Activated CD4-positive, alpha-beta T cell treated with anti-CD3 and anti-CD28 coated beads for 36 hours (primary cell): ENCODE data around the gene MTHFSD. TPM values are rescaled to one million over a fixed set of nuclear protein-coding genes. Genes with fewer than 3 reads are reported as not detected.

ENCODE experiments used
- ATAC-seq: fragments of 200-7000 bp; cut with Tn5 transposase; one replicate; pipeline ENCODE4 v1.10.0; 2021; ENCODE audit warnings: mild to moderate bottlenecking, moderate library complexity
- CTCF ChIA-PET: fragments of 350-600 bp; sonication (Branson Sonifier 250); formaldehyde crosslinking; loops from one replicate; lab custom pipeline; 2021; ENCODE audit warnings: antibody characterized with exemption; lab: Charles Lee
- POLR2A ChIA-PET: fragments of 350-600 bp; sonication (Branson Sonifier 250); formaldehyde crosslinking; loops from one replicate; lab custom pipeline; 2021; ENCODE audit warnings: antibody characterized with exemption, inconsistent platforms; lab: Charles Lee
- DNase-seq: peaks from one replicate; pipeline ENCODE4 v3.0.0-alpha.2; 2020
- H3K27ac Mint-ChIP-seq: one replicate; pipeline ENCODE4 v1.8.0; 2021; ENCODE audit warnings: mixed read lengths
- H3K27me3 Mint-ChIP-seq: one replicate; pipeline ENCODE4 v1.8.0; 2021; ENCODE audit warnings: mixed read lengths
- H3K36me3 Mint-ChIP-seq: one replicate; pipeline ENCODE4 v1.8.0; 2021; ENCODE audit warnings: low read depth, mixed read lengths
- H3K4me1 Mint-ChIP-seq: one replicate; pipeline ENCODE4 v1.8.0; 2021; ENCODE audit warnings: mixed read lengths
- H3K4me3 Mint-ChIP-seq: one replicate; pipeline ENCODE4 v1.8.0; 2021; ENCODE audit warnings: mild to moderate bottlenecking, moderate library complexity, mixed read lengths
- H3K9me3 Mint-ChIP-seq: one replicate; pipeline ENCODE4 v1.8.0; 2021; ENCODE audit warnings: low read depth, mixed read lengths
- intact Hi-C, 2 experiments: fragments of 100-400 bp; cut with DNase I in 1 of 2; cut with micrococcal nuclease in 1 of 2; formaldehyde crosslinking; loops; one replicate each; pipeline versions ENCODE4 v1.14.2 to v1.15.1; 2022 to 2024; cut with DNase I, micrococcal nuclease
- total RNA-seq, 2 experiments: library from RNA; stranded (reverse); gene quantifications; one replicate each; pipeline ENCODE4 v1.2.3, GENCODE V29; 2021

MTHFSD gene
- total RNA-seq, 2 experiments from 2014 or later = 21.2 to 22.1 TPM

DNA sequence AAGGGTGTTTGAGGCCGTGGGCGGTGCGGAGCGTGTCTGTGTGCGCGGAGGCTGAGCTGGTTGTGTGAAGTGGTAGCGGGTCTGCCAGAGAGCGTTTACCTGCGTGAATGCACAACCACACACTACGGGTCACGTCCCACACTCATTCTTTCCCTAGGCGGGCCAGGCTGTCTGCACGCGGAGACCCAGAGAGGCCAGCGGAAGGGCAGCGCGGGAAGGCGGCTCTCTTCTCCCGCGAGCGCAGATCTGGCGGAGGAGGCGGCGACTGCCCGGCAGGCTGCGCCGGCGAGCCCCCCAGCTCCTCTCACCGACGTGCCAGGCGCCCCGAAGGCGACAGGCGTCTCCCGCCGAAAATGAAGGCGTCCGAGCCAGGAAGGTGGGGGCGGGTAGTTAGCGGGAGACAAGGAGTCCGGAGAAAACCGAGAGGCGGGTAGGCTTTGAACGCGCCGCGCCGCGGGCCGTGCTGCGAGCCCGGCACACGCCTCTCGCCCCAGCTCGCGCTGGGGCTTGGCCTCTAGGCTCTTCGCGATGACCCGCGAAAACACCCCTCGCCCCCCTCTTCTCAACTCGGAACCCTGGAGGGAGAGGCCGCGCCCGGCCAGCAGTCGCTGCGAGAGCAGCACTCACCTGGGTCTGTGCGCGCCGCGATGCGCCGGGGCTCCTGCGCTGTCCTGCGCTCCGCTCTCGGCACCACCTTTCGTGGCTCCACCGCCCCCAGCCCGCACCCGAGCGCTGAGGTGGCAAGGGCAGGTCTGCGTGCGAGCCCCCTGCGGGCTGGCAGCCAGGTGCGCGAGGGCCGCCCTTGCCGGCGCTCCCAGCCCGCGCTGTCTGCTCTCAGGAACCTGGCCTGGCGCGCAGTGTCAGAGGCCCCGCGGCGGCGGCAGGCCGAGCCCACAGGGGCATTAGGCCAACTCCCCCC lies 46.7 kb downstream of the MTHFSD start:
- CTCF ChIA-PET = no interaction called here
- Mint-ChIP-seq H3K4me1 (peaks cover 29% of the 10 kb centered on the region), H3K36me3 (no peaks in the 10 kb centered on the region), H3K27ac (peak overlapping the region; percentile 55), H3K4me3 (peak overlapping the region; percentile 46), H3K27me3 (peaks cover 58% of the 10 kb centered on the region), H3K9me3 (no peaks in the 10 kb centered on the region)
- no peak for ATAC-seq
- POLR2A ChIA-PET = no interaction called here
- intact Hi-C loops = loop anchor here (2.0 to 5.0 kb wide), 3 partner anchors 59 to 221 kb away; partner anchors contain the start of gene FOXC2 (in 2 of the 2)
- DNase-seq = no peak

- peaks cover 61% of the 10 kb centered on the region for H3K27me3 Mint-ChIP-seq
- H3K4me1 Mint-ChIP-seq = peaks cover 29% of the 10 kb centered on the region
- no peaks in the 10 kb centered on the region for H3K36me3 Mint-ChIP-seq
- DNase-seq (no peak), ATAC-seq (no peak)
- H3K9me3 Mint-ChIP-seq = no peaks in the 10 kb centered on the region
- H3K4me3 Mint-ChIP-seq = peak overlapping the region; percentile 46
- POLR2A ChIA-PET = no interaction called here
- peak overlapping the region; percentile 55 for H3K27ac Mint-ChIP-seq
- intact Hi-C loops = loop anchor here (2.0 to 5.0 kb wide), 4 partner anchors 15 to 220 kb away; partner anchors contain the start of gene FOXC2 (in 2 of the 2)
- CTCF ChIA-PET = no interaction called here
Observed at GRCh38 chr16:86507173-86508027, 47.6 kb downstream of the MTHFSD start.

DNA sequence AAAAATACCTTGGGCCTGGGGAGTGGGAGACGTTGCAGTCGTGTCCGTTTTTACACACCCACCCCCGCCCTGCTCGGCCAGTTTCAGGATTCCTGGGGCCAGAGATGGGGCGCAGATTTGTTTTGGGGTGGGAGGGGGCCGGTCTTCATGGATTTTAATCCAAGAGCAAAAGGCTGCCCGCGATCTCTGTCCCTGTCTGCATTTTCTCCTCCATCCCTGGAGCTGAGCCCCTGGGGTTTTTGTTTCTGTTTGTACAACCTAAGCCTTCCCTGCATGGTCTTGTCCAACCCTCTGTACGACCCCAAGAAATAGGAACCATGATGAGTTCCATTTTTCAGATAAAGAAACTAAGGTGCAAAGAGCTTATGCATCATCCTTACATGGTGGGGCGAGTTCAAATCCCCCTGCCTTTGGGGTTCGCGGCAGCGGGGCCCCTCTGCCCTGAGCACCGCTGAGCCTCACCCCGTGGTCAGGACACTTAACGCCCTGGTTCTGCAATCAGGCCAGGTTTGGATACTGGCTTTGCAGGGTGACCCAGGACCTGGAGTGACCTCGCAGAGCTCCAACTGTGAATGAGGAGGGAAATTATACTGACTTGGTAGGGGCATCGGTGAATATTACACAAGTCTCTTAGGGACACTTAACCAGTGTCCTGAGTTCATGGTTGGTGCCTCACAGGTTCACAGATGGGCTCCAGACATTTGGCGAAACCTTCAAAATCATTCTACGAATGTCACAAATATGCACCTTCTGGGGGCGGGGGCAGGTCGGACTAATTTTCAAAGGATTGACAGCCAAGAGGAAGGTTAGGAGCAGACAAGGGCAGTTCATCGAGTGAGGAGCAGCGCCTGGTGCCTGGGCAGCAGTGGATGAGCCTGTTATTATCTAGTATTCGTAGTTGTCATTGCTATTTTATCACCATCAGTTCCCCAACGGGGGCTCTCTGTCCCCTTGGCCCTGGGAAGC lies 48.9 kb downstream of the MTHFSD start:
- Mint-ChIP-seq H3K4me3 (no peak overlapping the region), H3K27ac (no peak overlapping the region), H3K27me3 (peaks cover 65% of the 10 kb centered on the region), H3K9me3 (no peaks in the 10 kb centered on the region), H3K4me1 (peaks cover 26% of the 10 kb centered on the region), H3K36me3 (no peaks in the 10 kb centered on the region)
- ChIA-PET POLR2A (no interaction called here), CTCF (interaction anchor here (0.6 to 1.0 kb wide), 3 partner anchors 12 to 220 kb away, joined by 3 to 4 read pairs (median 3); no protein-coding TSS in a partner anchor)
- intact Hi-C loops = loop anchor here (2.0 to 5.0 kb wide), 3 partner anchors 13 to 219 kb away; partner anchors contain the start of gene FOXC2 (in 1 of the 2)
- ATAC-seq (no peak), DNase-seq (no peak)

- no peaks in the 10 kb centered on the region for H3K9me3 Mint-ChIP-seq
- ATAC-seq (no peak), DNase-seq (no peak)
- peaks cover 70% of the 10 kb centered on the region for H3K27me3 Mint-ChIP-seq
- H3K4me1 Mint-ChIP-seq = peaks cover 24% of the 10 kb centered on the region
- H3K27ac Mint-ChIP-seq = no peak overlapping the region
- POLR2A ChIA-PET = no interaction called here
- intact Hi-C loops = loop anchor here (5.0 kb wide), 2 partner anchors 62 to 218 kb away; partner anchors contain the start of gene FOXC2 (in 1 of the 2)
- H3K4me3 Mint-ChIP-seq = no peak overlapping the region
- H3K36me3 Mint-ChIP-seq = no peaks in the 10 kb centered on the region
- CTCF ChIA-PET = interaction anchor here (0.8 kb wide), 1 partner anchor 13 kb away, joined by 3 read pairs; no protein-coding TSS in a partner anchor
Observed at GRCh38 chr16:86505185-86505898, 49.7 kb downstream of the MTHFSD start.

DNA sequence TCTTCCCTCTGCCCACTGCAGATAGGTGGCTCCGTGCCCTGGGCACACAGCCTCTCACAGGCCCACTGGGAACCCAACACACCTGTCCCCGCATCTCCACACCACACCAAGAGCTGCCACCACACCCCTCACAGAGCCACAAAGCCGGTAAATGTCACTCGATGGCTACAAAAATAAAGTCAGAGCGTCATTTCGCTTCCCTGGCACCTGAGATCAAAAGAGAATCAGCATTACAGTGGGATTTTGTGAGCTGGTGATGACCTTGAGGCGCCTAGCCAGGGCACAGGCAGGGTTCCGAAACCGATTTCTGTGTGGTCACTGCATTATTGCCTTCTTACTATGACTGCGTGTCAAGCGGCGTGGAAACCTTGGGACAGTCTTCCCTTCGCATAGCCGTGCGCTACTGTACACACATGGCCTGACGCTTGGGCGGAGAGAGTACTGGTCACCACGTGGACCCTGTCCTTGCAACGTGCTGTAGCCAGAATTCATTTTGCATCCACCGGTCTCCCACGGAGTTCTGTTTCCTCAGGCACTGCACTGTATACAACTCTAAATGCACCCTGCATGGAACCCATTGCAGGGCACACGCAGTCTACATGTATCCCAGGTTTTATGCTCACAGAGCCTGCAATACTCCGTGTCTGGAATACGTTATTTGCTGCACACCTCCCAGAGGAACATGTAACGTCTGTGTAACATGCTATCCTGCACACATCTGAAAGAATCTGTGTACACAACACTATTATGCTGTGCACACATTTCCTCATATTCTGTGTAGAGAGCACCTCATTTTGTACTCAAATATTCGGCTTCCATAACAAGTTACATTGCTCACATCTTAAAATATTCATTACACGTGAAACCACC lies 50.5 kb downstream of the MTHFSD start:
- CTCF ChIA-PET = no interaction called here
- intact Hi-C loops = loop anchor here (5.0 kb wide), 2 partner anchors 63 to 217 kb away; partner anchors contain the start of gene FOXC2 (in 1 of the 2)

DNA sequence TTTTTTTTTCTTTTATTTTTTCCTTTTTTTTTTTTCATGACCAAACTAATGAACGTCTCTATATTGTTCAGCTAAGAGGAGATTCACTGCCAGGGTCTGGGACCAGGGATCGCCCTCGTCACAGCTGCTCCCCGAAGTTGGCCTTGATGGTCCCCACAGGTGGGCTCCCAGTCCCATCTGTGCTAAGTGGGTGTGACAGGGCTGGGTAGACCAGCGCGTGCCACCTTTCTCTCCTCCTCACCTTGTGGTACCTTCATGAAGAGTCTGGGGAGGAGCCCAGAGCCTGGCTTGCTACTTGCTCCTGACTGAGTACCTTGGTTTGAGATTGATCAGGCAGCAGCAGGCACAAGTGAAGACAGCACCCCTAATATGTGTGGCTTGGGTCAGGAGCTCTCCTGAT lies 51.2 kb downstream of the MTHFSD start:
- peaks cover 19% of the 10 kb centered on the region for H3K4me1 Mint-ChIP-seq
- H3K4me3 Mint-ChIP-seq = no peak overlapping the region
- H3K9me3 Mint-ChIP-seq = no peaks in the 10 kb centered on the region
- H3K27me3 Mint-ChIP-seq = peaks cover 76% of the 10 kb centered on the region
- no peak overlapping the region for H3K27ac Mint-ChIP-seq
- no peaks in the 10 kb centered on the region for H3K36me3 Mint-ChIP-seq
- ChIA-PET CTCF (no interaction called here), POLR2A (no interaction called here)
- ATAC-seq (no peak), DNase-seq (no peak)
- intact Hi-C loops = no loop called here

More for the DNA sequence above, 50.5 kb downstream of the MTHFSD start:
- no peak for DNase-seq
- H3K27ac Mint-ChIP-seq = no peak overlapping the region
- no peak overlapping the region for H3K4me3 Mint-ChIP-seq
- peaks cover 24% of the 10 kb centered on the region for H3K4me1 Mint-ChIP-seq
- ATAC-seq = no peak
- H3K27me3 Mint-ChIP-seq = peaks cover 76% of the 10 kb centered on the region
- POLR2A ChIA-PET = no interaction called here
- no peaks in the 10 kb centered on the region for H3K9me3 Mint-ChIP-seq
- no peaks in the 10 kb centered on the region for H3K36me3 Mint-ChIP-seq

DNA sequence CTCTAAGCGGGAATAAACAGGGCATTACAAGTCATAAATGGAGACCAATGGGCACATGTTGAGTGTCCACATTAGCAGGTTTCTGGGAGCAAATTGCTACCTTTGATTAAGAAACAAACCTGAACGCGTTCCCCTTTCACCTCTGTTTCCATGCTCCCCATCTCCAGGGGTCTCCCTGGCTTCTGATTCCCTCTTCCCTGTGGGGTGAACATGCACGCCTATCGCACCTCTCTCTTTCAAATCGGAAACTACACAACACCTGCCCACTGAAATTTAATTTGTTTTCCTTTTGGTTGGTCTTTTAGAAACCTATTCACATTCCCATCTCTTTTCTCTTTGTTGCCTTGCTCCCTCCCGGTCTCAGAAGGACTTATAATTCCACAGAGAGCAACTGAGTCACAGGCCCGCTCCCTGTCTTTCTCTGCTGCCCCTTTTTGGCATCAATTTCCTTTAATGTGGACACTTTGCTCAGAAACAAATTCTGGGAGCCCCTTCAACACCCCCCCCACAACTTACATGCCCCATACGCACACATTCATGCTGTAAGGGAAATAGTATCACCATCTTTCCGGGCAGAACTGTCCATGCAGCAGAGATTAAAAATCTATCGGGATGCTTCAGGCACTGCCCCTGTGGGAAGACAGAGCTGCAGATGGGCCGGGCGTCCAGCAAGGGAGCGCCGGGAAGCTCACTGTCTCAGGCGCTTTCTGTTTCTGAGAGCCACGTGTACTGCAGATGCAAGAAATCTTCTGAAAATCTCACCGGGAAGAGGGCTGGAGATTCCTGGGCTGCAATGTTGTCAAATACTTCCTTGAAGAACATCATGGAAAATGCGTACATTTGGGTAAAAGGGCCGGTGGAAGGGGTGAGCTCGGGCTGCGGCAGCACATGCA lies 51.9 kb downstream of the MTHFSD start:
- Mint-ChIP-seq H3K27ac (no peak overlapping the region), H3K4me1 (peaks cover 19% of the 10 kb centered on the region), H3K9me3 (no peaks in the 10 kb centered on the region), H3K36me3 (no peaks in the 10 kb centered on the region), H3K27me3 (peaks cover 78% of the 10 kb centered on the region), H3K4me3 (no peak overlapping the region)
- intact Hi-C loops = no loop called here
- ChIA-PET POLR2A (no interaction called here), CTCF (no interaction called here)
- no peak for DNase-seq
- no peak for ATAC-seq

- DNase-seq (no peak), ATAC-seq (no peak)
- Mint-ChIP-seq H3K27me3 (peaks cover 72% of the 10 kb centered on the region), H3K4me3 (no peak overlapping the region), H3K9me3 (no peaks in the 10 kb centered on the region), H3K4me1 (peaks cover 11% of the 10 kb centered on the region), H3K27ac (no peak overlapping the region), H3K36me3 (no peaks in the 10 kb centered on the region)
- intact Hi-C loops = no loop called here
- ChIA-PET CTCF (interaction anchor here (1.0 to 1.1 kb wide), 2 partner anchors 16 to 215 kb away, joined by 3 read pairs; no protein-coding TSS in a partner anchor), POLR2A (no interaction called here)
Observed at GRCh38 chr16:86501989-86502855, 52.8 kb downstream of the MTHFSD start.
